Vagina (tissue), 2 donors: ENCODE data around the gene DNAH9.

ENCODE experiments used
- POLR2A ChIP-seq, 2 donors: fragments of 450-650 bp; IDR thresholded peaks; one replicate each; pipeline ENCODE4 v1.6.1; 2017; ENCODE audit warnings: antibody characterized with exemption in 2 of 2, mild to moderate bottlenecking in 2 of 2, moderate library complexity in 2 of 2
- POLR2AphosphoS5 ChIP-seq, 2 donors: sonication (generic); formaldehyde crosslinking; IDR thresholded peaks; one replicate each; pipeline ENCODE4 v1.9.0; 2017; ENCODE audit warnings: antibody characterized with exemption in 2 of 2, mild to moderate bottlenecking in 2 of 2, low read depth in 1 of 2; ENCODE audit not compliant: insufficient read depth in 1 of 2
- TF ChIP-seq, protein P1 (sequence below), 3 experiments: fragments of 450-650 bp in 2 of 3; fragments of 200-600 bp in 1 of 3; sonication (generic) in 1 of 3; IDR thresholded peaks; one replicate each; pipeline ENCODE4 v1.5.1; 2017 to 2019; ENCODE audit warnings: antibody characterized with exemption in 3 of 3, mild to moderate bottlenecking in 2 of 3, moderate library complexity in 2 of 3

DNA sequence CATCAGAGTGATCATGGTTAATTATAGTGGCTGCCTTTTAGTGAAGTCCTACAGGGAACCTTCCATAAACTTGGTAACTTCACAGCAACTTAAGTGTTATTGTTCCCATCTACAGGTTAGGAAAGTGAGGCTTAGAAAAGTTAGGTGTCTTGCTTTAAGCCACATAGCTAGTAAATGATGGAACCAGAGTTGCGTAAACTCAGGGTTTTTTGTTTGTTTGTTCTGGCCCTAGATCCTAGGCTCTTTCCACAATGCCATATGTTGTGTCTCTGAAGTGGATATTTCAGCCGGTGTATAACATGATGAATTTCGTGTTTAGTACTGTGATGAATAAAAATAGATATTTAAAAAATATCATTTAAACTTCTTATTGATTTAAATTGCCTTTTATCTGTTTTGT lies 27.6 kb downstream of the DNAH9 start:
- TF ChIP-seq, protein P1, sequence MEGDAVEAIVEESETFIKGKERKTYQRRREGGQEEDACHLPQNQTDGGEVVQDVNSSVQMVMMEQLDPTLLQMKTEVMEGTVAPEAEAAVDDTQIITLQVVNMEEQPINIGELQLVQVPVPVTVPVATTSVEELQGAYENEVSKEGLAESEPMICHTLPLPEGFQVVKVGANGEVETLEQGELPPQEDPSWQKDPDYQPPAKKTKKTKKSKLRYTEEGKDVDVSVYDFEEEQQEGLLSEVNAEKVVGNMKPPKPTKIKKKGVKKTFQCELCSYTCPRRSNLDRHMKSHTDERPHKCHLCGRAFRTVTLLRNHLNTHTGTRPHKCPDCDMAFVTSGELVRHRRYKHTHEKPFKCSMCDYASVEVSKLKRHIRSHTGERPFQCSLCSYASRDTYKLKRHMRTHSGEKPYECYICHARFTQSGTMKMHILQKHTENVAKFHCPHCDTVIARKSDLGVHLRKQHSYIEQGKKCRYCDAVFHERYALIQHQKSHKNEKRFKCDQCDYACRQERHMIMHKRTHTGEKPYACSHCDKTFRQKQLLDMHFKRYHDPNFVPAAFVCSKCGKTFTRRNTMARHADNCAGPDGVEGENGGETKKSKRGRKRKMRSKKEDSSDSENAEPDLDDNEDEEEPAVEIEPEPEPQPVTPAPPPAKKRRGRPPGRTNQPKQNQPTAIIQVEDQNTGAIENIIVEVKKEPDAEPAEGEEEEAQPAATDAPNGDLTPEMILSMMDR (IDR thresholded peaks at IDR 0.05), result no peak
- TF ChIP-seq POLR2A (IDR thresholded peaks at IDR 0.05) (no peak), POLR2AphosphoS5 (IDR thresholded peaks at IDR 0.05; ENCODE audit: insufficient read depth in 1 of 2, low read depth in 1 of 2) (no peak)
